Fibroblast of villous mesenchyme (primary cell): ENCODE data around the gene KY. TPM values are rescaled to one million over a fixed set of nuclear protein-coding genes. Genes with fewer than 3 reads are reported as not detected.

Experiments
- DNase-seq: peaks from one replicate; pipeline ENCODE4 v3.0.0-alpha.2; 2010; ENCODE audit warnings: low read depth
- H3K4me3 ChIP-seq: 2 replicates; pipeline ENCODE4 v1.5.1; 2011; ENCODE audit warnings: low read depth, mild to moderate bottlenecking, low read length
- total RNA-seq: library from RNA; depleted of rRNA; stranded (reverse); fragments of >200 nt; gene quantifications from 2 replicates; pipeline ENCODE4 v1.2.3, GENCODE V29; 2012
- TF ChIP-seq, protein P1 (sequence below): IDR thresholded peaks from 2 replicates; pipeline ENCODE4 v1.5.1; 2012; ENCODE audit warnings: low read depth, mild to moderate bottlenecking, low read length; ENCODE audit not compliant: insufficient read depth

The KY gene
- total RNA-seq, 1 donor: not detected

DNA sequence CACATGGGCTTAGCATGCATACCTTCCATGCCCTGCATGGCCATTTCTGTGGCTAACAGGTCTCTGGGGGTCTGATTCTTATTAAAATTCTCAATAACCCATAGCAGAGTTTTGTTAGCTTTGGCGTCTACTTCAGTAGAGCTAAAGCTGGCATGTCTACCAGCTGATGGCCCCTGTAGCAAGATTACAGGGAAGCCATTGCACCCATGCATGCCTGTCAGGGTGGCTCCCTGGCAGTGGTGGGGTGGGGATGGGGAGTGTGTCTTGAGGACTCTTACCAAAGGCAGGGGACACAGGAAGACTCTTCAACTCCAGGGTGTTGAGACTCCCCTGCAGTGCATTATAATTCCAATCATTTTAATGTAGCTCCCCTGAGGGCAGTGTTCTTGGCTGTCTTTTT, 4.7 kb downstream of the KY start:
- no peak overlapping the region for H3K4me3 ChIP-seq
- DNase-seq: no peak
- TF ChIP-seq, protein P1, sequence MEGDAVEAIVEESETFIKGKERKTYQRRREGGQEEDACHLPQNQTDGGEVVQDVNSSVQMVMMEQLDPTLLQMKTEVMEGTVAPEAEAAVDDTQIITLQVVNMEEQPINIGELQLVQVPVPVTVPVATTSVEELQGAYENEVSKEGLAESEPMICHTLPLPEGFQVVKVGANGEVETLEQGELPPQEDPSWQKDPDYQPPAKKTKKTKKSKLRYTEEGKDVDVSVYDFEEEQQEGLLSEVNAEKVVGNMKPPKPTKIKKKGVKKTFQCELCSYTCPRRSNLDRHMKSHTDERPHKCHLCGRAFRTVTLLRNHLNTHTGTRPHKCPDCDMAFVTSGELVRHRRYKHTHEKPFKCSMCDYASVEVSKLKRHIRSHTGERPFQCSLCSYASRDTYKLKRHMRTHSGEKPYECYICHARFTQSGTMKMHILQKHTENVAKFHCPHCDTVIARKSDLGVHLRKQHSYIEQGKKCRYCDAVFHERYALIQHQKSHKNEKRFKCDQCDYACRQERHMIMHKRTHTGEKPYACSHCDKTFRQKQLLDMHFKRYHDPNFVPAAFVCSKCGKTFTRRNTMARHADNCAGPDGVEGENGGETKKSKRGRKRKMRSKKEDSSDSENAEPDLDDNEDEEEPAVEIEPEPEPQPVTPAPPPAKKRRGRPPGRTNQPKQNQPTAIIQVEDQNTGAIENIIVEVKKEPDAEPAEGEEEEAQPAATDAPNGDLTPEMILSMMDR: no peak

DNA sequence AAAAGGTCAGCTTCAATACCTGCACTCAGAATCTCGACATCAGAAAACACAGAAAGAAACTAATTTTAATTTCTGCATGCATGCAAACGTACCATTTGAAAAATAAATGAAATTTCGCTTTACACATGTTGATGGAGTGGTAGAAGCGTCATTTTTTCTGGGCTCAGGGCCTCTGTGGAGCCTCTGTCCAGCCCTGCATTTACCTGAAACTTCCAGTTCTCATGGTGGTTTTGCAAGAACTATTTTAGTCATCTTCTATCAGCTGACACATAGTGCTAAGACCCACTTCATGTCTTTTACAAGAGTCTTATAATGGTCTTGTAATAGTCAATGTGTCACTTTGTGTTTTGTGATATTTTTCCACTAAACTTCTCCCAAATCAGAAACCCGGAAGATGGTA, 5.3 kb downstream of the KY start:
- H3K4me3 ChIP-seq: no peak overlapping the region
- TF ChIP-seq, protein P1: no peak
- DNase-seq: no peak

DNA sequence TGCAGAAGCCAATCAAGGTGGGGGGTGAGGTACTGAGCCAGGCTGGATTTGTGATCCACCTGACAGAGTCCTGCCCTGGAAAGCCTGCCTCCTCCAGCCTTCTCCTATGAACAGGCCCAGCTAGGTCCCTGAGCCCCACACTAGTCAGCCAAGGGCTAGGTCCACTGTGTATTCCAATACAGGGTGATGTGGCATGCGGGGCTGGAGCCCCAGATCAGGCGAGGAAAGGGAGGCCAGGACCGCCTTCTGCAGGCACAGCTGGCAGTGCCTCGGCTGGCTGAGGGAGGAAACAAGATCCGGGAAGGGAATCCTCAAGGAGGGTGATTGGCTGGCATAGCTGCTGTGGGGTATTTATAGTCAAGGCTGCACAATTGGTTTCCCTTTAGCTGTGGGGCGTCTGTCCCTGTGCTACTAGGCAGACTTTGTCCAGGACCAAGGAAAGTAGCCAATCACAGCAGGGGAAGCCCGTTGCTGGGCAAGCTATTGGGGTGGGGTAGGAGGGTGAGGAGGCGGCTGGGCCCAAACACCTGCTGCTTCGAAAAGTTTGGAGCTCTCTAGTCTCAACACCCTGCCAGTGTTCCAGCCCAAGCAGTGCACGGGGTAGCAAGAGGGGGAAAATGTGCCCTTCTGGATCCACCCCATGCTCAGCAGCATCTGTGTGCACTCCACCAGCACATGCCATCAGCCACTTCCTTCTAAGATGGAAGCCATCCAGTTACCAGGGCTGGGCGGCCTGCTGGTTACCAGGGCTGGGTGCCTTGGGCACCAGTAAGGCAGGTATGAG, 5.9 kb downstream of the KY start:
- no peak for DNase-seq
- no peak overlapping the region for H3K4me3 ChIP-seq
- TF ChIP-seq, protein P1: no peak

DNA sequence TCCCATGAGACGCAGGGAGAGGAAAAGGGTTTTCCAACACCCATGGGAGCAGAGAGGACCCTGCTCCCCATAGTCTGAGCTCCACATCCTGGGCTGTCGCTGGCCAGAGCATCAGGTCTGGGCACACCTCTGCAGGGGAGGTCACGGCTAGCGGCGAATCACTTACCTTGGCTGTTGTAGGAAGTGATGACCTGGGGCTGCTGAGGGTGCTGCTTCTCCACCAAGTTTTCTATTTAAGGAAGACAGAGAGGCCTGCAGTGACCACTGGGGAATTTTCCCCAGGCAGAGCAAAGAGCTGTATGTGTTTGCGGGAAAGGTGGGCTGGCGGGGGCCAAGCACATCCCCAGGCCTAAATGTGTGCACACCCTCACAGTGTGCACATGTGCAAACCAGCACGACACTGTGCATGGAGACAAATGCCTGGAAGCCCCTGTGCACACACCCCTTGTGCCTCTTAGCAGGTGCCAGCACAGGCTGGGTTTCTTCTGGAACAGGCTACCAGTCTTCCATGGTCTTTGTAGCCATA, 7.6 kb downstream of the KY start:
- H3K4me3 ChIP-seq: no peak overlapping the region
- TF ChIP-seq, protein P1: no peak
- DNase-seq: no peak

DNA sequence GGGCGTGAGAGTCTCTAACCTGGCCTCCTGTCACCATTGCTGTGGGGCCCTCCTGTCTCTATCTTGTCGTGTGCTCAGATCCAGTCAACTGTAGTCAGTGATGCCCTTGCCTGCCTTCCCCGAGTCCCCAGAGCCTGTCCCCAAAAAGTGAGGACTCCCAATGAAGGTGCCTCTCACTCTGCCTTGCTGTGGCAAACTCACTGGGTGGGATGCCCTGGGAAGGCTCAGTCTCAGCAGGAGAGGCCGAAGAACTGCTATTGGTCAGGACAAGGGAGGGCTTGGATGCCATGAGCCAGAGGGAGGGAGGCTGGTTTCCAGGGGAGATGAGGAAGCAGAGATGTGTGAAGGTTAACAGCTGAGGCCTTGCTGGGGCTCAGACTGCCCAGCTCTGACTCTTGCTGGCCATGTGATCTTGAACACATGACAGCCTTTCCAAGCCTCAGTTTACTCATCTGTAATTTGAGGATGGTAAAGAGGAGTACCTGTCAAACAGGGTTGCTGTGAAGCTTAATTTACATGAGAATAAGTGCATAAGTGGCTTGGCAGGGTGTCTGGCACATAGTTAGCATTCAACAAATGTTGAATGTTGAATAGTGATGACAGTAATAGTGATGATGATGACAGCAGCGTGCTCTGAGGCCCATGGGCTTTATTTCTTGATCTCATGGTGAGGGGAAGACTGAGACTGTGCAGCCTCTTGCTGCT, 8.2 kb downstream of the KY start:
- no peak overlapping the region for H3K4me3 ChIP-seq
- DNase-seq: no peak
- TF ChIP-seq, protein P1: no peak

DNA sequence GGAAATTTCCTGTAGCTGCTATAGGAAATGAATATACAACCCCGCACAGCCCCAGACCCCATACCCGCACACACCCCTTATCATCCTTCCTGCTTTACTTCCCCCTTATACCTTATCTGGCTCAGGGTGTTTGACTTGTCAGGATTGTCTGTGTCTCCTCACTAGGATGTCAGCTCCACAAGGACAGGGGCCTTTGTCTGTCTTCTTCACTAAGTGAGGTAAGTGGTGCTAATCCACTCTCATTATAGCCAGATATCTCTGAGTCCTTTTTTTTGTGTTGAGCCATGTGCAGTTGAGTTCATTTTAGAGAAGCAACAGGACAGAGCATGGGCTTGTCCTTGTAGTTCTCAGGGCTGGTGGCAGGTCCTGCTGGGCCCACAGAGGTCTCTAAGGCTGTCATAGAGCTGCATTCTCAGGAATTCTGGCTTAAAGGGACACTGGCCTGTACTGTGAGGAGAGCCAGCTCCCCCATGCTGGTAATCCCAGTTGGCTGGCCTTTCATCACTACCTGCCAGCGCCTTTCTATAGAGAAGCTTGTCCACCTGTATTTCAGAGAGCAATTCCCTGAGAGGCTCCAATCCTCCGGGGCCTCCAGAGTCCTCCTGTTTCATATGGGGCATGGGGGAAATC, 9.0 kb downstream of the KY start:
- TF ChIP-seq, protein P1: no peak
- DNase-seq: no peak
- H3K4me3 ChIP-seq: no peak overlapping the region
